ENCODE results near the gene CHMP1A.

- TF ChIP-seq CTCF (optimal IDR thresholded peaks at IDR 0.05 in 1 of 3, IDR thresholded peaks at IDR 0.05 in 1 of 3, conservative IDR thresholded peaks at IDR 0.05 in 1 of 3; ENCODE audit: extremely low read depth in 1 of 3, insufficient read depth in 2 of 3, low read length in 3 of 3) (no peak), EZH2 (IDR thresholded peaks at IDR 0.05; ENCODE audit: low read length) (no peak)
These were observed 930 bp downstream of the CHMP1A start for GRCh38 chr16:89656435-89657121.
